HepG2 (cell line): ENCODE measurements around the gene PALM. TPM values are rescaled to one million over a fixed set of nuclear protein-coding genes. Genes with fewer than 3 reads are reported as not detected.

ENCODE experiments used
- ASH2L ChIP-seq: fragments of 300-600, 200-600 bp; sonication (generic); IDR thresholded peaks from 2 replicates; pipeline ENCODE4 v1.7.0; 2017; ENCODE audit warnings: low read depth, mild to moderate bottlenecking, moderate library complexity, mixed read lengths, low read length; ENCODE audit not compliant: insufficient read length
- CAMTA2 ChIP-seq: sonication (generic); formaldehyde crosslinking; IDR thresholded peaks from 2 replicates; pipeline ENCODE4 v1.4.0; 2020; ENCODE audit warnings: mild to moderate bottlenecking, missing genetic modification reagents, borderline replicate concordance
- NFIC ChIP-seq: IDR thresholded peaks from 2 replicates; pipeline ENCODE4 v1.6.1; 2012; ENCODE audit warnings: mild to moderate bottlenecking, low read length, inconsistent platforms
- RARA ChIP-seq: IDR thresholded peaks from 2 replicates; pipeline ENCODE4 v1.6.1; 2016; ENCODE audit warnings: missing genetic modification reagents, missing compliant biosample characterization
- REL ChIP-seq: sonication (generic); formaldehyde crosslinking; conservative IDR thresholded peaks from 2 replicates; pipeline ENCODE4 v1.8.0; 2022; ENCODE audit warnings: mild to moderate bottlenecking, missing genetic modification reagents, moderate library complexity
- SALL2 ChIP-seq: sonication (generic); formaldehyde crosslinking; IDR thresholded peaks from 2 replicates; pipeline ENCODE4 v1.8.1; 2023; ENCODE audit warnings: mild to moderate bottlenecking, missing genetic modification reagents, inconsistent platforms
- SNAPC4 ChIP-seq: sonication (generic); formaldehyde crosslinking; IDR thresholded peaks from 2 replicates; pipeline ENCODE4 v1.4.0; 2020; ENCODE audit warnings: mild to moderate bottlenecking, missing genetic modification reagents
- STAT6 ChIP-seq: sonication (generic); formaldehyde crosslinking; IDR thresholded peaks from 2 replicates; pipeline ENCODE4 v1.4.0; 2020; ENCODE audit warnings: missing genetic modification reagents, mild to moderate bottlenecking, borderline replicate concordance
- ZBTB20 ChIP-seq: sonication (generic); formaldehyde crosslinking; IDR thresholded peaks from 2 replicates; pipeline ENCODE4 v1.8.1; 2023; ENCODE audit warnings: missing genetic modification reagents, low read depth, mild to moderate bottlenecking, borderline replicate concordance
- ZFP82 ChIP-seq: sonication (generic); formaldehyde crosslinking; IDR thresholded peaks from 2 replicates; pipeline ENCODE4 v1.5.1; 2020; ENCODE audit warnings: mild to moderate bottlenecking, missing genetic modification reagents, borderline replicate concordance
- ZMAT3 ChIP-seq: sonication (generic); formaldehyde crosslinking; conservative IDR thresholded peaks from 2 replicates; pipeline ENCODE4 v1.7.0; 2021; ENCODE audit warnings: missing genetic modification reagents
- ZNF563 ChIP-seq: sonication (generic); formaldehyde crosslinking; IDR thresholded peaks from 2 replicates; pipeline ENCODE4 v1.8.0; 2022; ENCODE audit warnings: mild to moderate bottlenecking, moderate library complexity, missing genetic modification reagents
- ZNF766 ChIP-seq: sonication (generic); formaldehyde crosslinking; IDR thresholded peaks from 2 replicates; pipeline ENCODE4 v1.5.0; 2020; ENCODE audit warnings: missing genetic modification reagents, borderline replicate concordance
- ZNF816 ChIP-seq: sonication (generic); formaldehyde crosslinking; IDR thresholded peaks from 2 replicates; pipeline ENCODE4 v1.8.0; 2022; ENCODE audit warnings: missing genetic modification reagents, mild to moderate bottlenecking, borderline replicate concordance
- polyA plus RNA-seq, 8 experiments: library from polyadenylated mRNA; depleted of rRNA in 3 of 8; stranded (reverse) in 7 of 8; unstranded in 1 of 8; fragments of >200 nt; fragmentation: Illumina TruSeq in 4 of 8; extraction: Trizol in 4 of 8; gene quantifications; 2 replicates each; pipeline versions ENCODE4 v1.2.1 to v1.2.3, GENCODE V29; 2011 to 2016; ENCODE audit warnings: low read depth in 4 of 8, missing spikeins in 1 of 8, mixed read lengths in 1 of 8; ENCODE audit not compliant: insufficient read depth in 1 of 8
- total RNA-seq, 5 experiments: library from RNA; depleted of rRNA; stranded (reverse); fragments of >200 nt; fragmentation: Illumina TruSeq; extraction: Trizol; gene quantifications; 2 replicates each; pipeline ENCODE4 v1.2.3, GENCODE V29; 2016; ENCODE audit warnings: low read depth in 1 of 5
- TF ChIP-seq, protein P1 (sequence below): sonication (generic); formaldehyde crosslinking; IDR thresholded peaks from 2 replicates; pipeline ENCODE4 v1.4.0; 2020; ENCODE audit warnings: low read depth, mild to moderate bottlenecking, missing genetic modification reagents
- TF ChIP-seq, protein P2 (sequence below): sonication (generic); formaldehyde crosslinking; IDR thresholded peaks from 2 replicates; pipeline ENCODE4 v1.4.0; 2020; ENCODE audit warnings: mild to moderate bottlenecking, missing genetic modification reagents

The PALM gene
- total and polyA plus RNA-seq, 2 of the 13 experiments (the other 11 are each of a cell fraction or from before 2014, with no cell fraction given) = 4.0 to 9.7 TPM

GRCh38 chr19:796692-797527 is 88.2 kb downstream of the PALM start, which contains the start of gene PTBP1 (continued):
- TF ChIP-seq ASH2L = peak; percentile 25
- no peak for TF ChIP-seq NFIC
- TF ChIP-seq REL = no peak
- TF ChIP-seq ZNF766 (CRISPR knock-in tag) = no peak
- TF ChIP-seq RARA (CRISPR knock-in tag) = 0 out of 2 replicates have a peak, but pooled peaks have one; percentile 34
- TF ChIP-seq SNAPC4 (CRISPR knock-in tag) = peak; percentile 79; the same call in 1 of the 2 replicates
- TF ChIP-seq ZFP82 (CRISPR knock-in tag) = peak; percentile 73; the same call in 1 of the 2 replicates
- TF ChIP-seq CAMTA2 = no peak
- TF ChIP-seq ZMAT3 (CRISPR knock-in tag) = peak; percentile 86
- TF ChIP-seq, protein P1, sequence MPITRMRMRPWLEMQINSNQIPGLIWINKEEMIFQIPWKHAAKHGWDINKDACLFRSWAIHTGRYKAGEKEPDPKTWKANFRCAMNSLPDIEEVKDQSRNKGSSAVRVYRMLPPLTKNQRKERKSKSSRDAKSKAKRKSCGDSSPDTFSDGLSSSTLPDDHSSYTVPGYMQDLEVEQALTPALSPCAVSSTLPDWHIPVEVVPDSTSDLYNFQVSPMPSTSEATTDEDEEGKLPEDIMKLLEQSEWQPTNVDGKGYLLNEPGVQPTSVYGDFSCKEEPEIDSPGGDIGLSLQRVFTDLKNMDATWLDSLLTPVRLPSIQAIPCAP (CRISPR knock-in tag) = no peak
- TF ChIP-seq SALL2 (CRISPR knock-in tag) = peak; percentile 83
- TF ChIP-seq STAT6 = no peak
- 0 out of 2 replicates have a peak, but pooled peaks have one; percentile 53 for TF ChIP-seq ZNF816 (CRISPR knock-in tag)
- TF ChIP-seq ZNF563 = peak; percentile 36; the same call in 1 of the 2 replicates
- TF ChIP-seq, protein P2, sequence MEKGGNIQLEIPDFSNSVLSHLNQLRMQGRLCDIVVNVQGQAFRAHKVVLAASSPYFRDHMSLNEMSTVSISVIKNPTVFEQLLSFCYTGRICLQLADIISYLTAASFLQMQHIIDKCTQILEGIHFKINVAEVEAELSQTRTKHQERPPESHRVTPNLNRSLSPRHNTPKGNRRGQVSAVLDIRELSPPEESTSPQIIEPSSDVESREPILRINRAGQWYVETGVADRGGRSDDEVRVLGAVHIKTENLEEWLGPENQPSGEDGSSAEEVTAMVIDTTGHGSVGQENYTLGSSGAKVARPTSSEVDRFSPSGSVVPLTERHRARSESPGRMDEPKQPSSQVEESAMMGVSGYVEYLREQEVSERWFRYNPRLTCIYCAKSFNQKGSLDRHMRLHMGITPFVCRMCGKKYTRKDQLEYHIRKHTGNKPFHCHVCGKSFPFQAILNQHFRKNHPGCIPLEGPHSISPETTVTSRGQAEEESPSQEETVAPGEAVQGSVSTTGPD (CRISPR knock-in tag) = no peak
- no peak; the same call in 1 of the 2 replicates for TF ChIP-seq ZBTB20
